ENCODE results near the gene VGLL4.
"Not testable (repeated sequence)": the region's sequence is repeated elsewhere in the genome, so short reads cannot be mapped to it uniquely, and the experiment has no call there.

Gene VGLL4

GRCh38 chr3:11582191-11582968 is 61.3 kb downstream of the VGLL4 start:
- no peak for DNase-seq

DNA sequence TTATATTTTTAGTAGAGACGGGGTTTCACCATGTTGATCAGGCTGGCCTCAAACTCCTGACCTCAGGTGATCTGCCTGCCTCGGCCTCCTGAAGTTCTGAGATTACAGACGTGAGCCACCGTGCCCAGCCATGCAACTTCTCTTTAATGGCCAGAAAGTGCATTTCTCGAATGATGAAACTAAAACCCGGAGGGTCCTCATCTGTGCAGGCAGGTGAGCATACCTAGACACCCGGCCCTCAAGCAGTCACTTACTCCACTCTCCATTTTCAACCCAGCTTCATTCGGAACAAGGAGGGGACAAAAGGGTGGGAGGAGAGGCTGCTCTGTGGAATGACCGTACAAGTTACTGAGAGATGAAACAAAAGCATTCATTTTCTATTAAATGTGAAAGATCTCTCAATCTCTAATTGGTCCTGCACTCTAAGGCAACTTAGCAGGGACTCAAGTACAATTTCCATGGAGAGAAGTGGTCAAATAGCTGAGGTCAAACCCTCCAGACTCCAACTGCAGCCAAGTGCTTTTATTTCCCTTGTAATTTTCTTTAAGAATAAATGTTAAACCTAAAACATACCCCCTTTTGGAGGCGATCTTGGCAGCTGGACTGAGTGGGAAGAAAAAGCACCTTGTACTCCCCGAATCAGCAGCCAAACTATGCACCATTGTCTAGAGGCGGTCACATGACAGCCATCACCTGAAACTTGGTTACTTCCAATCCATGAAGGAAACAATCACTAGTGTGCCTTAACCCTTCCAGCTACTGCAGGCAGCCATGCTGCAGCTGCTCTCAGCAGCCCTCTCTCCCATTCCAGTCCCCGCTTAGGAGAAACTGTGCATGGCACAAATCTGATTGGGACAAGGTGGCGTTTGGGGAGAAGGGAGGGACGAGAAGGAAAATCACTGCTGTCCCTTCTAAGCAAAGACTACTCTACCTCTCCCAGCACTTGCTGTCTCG is 62.2 kb downstream of the VGLL4 start:
- no peak for DNase-seq

DNA sequence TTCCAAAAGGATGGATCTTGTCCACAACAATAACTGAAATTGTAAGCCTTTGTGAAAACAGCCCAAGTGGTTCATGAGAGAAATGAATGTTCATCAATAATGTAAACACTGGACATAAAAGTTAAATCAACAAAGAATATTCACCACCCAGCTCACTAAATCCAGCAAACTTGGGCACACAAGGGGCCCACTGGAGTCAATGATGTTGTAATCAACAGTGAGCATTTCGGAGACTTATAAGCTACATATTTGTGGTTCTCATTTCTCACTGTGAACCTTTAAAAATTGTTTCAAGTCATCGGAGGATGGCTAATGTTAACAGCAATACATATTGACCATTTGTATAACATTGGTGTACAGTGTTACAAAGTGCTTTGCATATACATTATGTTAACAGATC is 63.1 kb downstream of the VGLL4 start:
- no peak for DNase-seq

DNA sequence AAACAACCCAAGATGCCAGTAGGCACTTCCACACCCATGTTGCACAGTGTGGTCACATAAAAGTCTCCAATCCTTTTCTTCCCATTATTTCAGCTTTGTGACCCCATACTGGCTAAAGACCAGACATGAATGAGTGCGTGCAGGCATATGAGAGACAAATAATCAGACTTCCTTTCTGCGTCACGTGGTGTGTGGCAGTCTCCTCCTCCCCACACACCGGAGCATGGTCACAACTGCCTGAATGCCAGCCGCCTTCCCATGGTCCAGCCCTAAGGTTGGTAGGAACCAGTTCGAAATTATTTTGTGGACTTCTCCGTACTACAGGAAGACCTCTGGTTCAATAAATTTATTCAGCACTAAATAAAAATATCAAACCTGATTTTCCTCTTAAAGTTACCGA is 65.5 kb downstream of the VGLL4 start:
- DNase-seq, result no peak

DNA sequence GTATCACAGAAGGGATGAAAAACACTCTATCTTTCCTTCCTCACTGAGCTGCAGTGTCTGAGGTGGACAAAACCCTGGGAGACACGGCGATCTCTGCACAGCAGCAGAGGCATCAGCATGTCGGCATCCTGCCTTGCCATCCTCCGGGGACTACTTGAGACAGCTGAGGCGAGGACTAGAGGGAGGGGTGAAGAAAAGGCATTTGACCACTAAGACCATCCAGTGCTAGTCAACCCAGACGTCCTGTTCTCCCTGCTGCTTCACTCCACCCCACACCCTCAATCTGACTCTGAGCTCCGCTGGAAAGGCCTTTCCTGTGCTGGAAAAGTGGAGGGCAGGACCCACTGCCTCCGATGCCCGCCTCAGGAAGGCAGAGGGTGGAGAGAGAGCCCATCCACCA is 67.3 kb downstream of the VGLL4 start:
- no peak for DNase-seq

GRCh38 chr3:11575677-11576076 is 68.0 kb downstream of the VGLL4 start:
- no peak for DNase-seq

DNA sequence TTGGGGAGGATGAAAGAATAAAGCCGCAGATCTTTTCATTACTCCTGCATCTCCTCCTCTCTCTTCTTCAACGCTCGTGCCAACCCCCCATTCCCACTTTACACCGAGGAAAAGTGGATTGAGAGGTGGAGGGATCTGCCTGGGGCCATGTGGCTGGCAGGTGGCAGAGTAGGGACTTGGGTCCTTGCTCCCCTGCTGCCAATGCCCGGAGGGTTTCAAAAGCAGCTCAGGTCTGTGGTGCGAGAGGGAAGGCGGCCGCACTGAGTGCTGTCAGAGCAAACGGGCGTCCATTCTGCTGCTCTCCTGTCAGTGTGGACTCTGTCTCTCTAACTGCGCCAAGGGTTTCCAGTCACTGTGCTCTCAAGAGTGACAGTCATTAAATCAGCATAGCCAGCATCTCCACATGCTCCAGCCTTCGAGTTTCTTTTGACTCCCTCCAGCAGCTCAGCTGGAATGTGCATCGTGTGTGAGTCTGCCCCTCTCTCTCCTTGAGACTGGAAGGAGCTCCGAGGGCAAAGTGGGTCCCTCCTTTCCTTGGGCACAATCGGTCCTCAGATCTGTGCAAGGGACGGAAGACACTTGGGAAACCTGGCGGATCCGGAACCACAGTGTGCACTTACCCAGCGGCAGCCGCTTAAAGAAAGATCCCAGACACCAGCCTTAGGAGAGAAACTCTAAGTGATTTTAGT is 68.6 kb downstream of the VGLL4 start:
- DNase-seq, result no peak

DNA sequence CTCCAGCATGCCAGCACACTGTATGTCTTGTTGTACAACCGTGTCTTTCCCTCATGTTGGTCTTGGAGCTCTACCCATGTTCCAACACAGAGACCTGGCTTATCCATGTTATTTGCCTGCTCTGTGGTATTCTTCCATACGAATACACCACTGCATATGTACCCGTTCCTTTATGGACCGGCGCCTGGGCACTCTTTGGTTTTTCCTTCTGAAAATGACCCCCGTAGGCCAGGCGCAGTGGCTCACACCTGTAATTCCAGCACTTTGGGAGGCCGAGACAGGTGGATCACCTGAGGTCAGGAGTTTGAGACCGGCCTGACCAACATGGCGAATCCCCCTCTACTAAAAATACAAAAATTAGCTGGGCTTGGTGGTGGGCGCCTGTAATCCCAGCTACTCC is 71.1 kb downstream of the VGLL4 start:
- DNase-seq, result not testable (repeated sequence)

DNA sequence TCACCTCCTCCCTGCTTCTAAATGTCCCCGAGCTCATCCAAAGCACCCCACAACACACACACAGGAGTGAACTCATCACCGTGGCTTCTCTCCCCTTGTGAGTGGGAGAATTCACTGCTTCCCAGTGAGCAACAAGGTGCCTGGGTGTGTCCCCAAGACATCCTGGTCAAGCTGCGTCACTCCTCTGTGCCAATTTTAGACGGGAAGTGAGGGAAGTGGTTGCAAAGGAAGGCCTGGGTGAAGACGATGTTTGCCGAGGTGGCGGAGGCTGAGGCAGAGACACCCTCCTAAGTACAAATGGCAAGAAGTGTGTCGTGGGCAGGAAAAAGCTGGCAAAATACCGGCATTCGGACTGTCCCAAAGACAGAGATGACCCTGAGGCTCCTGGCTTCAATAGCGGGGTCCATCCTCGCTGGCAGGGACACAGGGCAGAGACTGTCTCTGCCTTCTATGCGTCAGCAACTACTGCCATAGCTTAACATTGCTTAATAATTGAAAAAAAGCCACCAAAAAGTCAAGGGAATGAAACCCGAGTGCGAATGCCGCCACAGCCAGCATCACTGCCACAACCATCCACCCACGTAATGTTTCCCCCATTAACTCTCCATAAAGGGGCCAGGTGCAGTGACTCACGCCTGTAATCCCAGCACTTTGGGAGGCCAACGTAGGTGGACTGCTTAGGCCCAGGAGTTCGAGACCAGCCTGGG is 72.8 kb downstream of the VGLL4 start:
- DNase-seq, result peak; percentile 72

GRCh38 chr3:11570251-11570650 is 73.5 kb downstream of the VGLL4 start:
- DNase-seq, result no peak

GRCh38 chr3:11569156-11569741 is 74.5 kb downstream of the VGLL4 start:
- no peak for DNase-seq

DNA sequence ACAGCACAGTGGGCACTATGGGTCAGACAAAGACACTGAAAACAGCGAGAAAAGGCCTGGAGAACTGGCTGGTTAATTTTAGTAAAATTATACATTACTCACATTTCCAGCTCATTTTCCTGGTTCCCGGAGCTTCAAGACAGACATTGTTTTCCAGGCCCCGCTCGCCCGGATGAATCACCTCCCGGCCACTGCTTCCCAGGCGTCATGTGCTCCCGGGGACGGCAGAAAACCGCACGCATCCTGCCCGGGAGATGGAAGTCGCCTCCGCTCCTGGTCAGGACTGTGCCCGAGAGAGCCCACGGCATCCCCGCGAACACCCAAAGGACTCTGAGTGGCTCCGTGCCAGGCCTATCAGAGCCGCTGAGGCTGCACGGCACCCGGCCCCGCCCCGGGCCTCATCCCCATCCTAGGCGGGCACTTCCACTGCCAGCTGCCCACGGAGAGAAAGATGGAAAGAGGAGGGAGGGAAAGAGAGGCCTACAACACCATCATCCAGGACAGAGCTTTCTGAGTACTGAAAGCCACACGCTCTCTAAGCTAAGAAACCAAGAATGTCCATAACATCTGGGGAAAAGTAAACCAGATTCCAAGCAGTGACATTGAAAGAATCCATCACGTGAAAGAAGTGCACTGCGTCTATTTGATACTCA is 75.1 kb downstream of the VGLL4 start:
- no peak for DNase-seq

DNA sequence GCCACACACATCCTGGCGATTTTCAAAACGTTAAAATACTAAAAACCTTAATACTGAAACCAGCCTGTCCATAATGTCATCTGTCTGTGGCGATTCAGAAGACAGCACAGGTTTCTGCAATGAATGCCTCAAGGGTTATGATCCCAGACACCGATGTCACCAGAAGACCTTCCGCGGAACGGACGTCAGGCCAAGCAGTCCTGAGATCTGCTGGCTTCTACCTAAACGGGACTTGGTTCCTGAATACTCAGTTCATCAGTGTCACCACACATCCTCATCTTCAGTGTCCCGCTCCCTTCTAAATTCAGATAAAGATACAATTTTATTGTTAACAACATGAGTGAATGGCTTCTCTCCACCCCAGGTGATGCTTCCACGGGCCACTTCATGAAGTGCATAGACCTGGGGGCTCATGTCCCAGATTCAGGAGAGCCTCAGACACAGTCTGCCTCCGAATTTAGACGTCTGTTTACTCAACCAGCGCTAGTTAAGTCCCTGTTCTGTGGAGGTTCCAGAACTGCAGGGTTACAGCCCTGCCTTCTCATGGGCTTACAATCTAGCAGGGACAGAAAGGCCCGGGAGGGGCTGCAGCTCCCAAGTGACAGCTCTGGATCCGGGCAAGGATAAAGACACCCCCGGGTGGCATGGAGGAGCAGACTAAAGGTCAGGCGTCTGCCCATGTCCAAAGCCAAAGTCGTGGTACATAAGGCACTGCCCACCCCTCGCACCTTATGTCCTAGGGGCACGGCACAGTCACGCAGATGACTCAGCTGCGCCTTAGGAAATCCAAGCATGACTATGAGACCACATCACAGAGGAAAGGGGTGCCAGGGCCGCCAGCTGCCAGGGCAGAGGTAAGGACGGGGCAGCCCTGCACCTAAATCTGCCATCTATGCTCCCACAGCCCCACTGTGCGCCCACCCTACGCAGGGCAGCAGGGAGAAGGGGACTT is 75.9 kb downstream of the VGLL4 start:
- DNase-seq, result no peak

DNA sequence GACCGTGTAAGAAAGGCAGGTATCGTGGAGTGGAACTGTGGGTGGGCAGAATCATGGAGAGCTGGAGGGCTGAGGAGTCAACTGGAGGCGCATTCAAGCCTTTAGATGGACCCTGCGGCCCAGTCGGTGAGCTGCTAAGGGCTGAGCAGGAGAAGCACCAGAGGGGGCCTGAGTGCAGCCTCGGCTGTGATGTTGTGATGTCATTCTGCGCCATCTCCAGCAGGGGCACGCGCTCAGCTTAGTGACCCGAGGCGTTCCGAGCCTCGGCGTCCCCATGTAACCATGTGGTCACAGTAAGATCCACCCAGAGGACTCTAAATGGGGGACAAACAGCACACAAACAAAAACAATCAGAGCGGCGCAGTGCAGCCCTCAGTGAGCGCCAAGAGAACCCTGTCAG is 76.8 kb downstream of the VGLL4 start:
- DNase-seq, result no peak

- no peak for DNase-seq
Measured at GRCh38 chr3:11566478-11566877, 77.2 kb downstream of the VGLL4 start.

DNA sequence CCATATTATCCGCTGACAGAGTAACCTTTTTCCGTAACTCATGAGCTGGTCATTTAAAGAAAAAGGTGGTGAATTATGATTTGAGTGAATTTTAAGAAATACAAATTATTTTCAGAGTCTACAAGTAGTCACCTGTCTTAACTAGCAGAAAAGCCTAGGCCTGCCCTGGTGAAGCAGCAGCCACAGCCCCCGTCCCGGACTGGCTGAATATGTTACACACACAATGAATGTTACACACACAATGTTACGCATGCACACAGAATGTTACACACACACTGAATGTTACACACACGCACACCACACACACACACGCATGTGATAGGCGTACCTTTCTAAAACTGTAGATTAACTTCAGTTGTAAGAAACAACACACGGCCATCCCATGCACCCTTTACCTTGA is 77.8 kb downstream of the VGLL4 start:
- no peak for DNase-seq

- DNase-seq, result no peak
Measured at GRCh38 chr3:11565492-11565891, 78.2 kb downstream of the VGLL4 start.

DNA sequence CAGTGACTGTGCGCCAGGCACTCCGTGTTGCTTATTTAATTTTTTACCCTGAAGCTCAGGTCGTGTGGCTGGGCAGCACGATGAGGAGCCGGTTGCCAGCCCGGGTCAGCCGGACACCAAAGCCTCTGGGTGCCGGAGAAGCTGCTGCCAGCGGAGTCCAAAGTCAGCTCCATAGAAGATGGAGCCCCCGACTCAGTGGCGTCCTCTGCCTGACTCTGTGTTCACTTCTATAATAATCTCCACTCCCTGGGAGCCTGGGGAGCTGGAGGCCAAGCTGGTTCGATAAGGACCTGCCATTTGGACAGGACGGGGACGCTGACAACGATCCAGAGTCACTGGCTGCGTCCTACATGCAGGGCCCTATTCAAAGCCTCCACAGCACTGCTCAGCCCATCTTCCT is 78.6 kb downstream of the VGLL4 start:
- no peak for DNase-seq

DNA sequence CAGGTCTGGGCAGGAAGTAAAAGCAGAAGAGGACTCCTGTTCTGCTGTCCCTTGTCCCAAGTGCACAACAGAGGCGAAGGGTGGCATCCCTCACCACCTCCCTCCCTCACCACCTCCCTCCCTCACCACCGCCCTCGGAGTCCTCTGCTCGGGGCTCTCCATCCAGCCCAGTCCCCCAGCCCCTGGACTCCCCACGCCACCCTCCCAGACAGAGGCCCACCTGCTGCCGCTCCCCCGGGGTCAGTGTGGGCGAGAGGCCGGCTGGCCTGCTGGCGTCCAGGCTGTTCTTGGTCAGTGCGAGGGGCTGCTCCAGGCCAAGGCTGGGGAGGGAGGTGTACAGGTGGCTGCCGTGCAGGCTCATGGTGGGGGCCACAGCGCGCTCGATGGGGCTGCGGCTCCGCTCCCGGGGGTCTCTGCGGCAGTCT is 79.1 kb downstream of the VGLL4 start:
- no peak for DNase-seq

DNA sequence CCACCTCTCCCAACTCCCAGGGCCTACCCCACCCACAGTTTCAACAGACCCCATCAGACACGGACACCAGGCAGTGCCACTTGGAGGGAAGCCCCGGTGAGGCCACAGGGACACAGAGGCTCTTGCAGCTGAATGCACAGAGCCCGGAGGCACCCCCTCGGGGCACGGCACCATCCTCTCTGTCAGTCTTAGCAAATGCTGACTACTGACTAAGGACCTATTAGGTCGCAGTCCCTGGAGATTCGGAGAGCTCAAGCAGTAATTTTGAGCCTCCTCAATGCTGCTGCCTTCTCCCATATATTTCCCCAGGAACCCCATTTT is 79.9 kb downstream of the VGLL4 start:
- no peak for DNase-seq
